ENCODE data around the gene CTSS.
"Not testable (repeated sequence)": the region's sequence is repeated elsewhere in the genome, so short reads cannot be mapped to it uniquely, and the experiment has no call there.

CTSS gene

DNA sequence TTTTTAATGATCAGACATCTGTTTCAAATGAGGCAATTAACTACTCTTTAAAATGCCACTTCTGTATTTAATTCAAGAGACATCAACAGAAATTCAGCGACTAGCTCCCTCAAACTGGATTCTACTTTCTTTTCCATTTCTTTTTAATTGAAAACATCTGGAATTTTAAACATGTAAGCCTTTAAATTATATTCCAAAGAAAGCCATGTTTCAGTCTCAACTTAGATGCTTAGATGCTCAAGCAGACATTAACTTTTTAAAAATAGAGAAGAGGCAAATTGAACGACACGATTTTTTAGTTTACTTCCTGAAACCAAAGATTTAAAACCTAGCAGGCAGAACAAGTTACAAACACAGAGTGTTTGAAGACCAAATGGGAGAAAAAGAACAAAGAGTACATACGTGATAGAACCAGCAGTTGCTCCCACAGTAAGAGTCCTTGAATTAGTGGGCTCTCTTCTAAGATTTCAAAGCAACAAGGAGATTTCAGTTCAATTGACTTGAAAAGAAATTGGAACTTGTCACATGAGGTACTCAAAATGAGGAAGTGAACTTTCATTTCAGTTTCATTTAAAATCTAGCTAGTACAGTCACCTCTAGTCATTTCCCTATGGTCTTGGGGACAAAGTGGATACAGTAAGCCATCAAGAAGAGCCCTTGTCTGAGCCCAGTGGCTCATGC, at the start of gene CTSS:
Gene CTSS (minus strand): TSS at position 483 of the 681 bp plus-strand sequence. CDS start 1,015 bp downstream, outside the sequence.
- no peak for DNase-seq (ENCODE audit: low read depth)

DNA sequence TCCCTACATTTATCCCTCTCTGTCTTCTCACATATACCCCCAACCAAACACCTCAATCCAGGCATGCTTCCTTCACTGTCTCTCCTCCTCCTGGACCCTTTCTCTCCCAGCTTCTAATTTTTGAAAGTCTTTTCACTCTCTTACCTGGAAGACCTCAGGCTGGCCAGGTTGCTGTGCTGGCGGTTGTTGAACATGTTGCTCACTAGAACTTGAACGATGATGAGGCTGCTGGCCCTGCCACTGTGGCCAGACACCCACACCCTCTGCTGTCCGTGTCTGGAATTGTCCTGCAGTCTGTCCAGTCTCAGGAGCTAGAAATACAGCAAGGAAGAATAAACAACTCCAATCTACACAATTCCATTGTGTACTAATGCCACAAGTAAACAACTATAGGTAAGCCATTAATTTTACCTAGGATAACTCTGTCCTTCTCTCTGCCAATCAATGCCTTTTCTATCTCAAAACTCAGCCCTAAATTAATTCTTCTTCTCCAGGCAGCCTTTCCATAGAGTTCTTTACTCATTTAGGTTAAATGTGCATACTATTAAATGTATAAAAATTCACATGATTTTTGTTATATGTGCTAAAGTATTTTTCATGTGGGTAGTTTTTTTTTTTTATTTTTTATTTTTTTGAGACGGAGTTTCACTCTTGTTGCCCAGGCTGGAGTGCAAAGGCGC, 47.6 kb upstream of the CTSS start:
- DNase-seq (ENCODE audit: low read depth) = peak; percentile 35

DNA sequence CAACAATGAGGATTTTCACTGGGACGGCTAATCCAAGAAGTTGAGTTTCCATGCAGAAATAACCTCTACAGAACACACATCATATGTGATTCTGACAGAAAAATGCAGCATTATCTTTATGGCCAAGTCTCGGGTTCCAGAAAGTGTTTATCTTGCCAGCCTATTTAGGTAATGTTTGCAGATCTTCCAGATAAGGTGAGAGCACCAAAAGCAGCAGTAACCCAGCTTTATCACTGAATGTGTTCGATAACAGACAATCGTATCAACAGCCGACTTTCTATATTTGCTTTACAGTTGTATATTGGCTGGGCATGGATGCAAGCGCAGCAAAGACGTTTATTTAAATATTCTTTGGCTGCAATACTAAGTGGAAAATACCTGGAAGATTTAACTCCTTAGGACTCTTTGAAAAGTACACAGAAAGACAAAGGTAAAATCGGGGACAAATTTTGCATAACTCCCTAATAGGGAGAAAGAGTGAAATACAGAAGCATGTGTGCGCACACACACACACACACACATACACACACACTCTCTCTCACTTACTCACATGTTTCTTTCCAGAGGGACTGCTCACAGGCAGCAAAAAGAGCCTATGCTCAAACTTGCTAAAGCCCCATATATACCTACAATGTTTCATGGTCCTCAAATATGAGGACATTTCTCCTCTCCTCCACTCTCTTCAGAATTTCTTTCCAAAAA, 45.5 kb upstream of the CTSS start:
- no peak for DNase-seq (ENCODE audit: low read depth)

DNA sequence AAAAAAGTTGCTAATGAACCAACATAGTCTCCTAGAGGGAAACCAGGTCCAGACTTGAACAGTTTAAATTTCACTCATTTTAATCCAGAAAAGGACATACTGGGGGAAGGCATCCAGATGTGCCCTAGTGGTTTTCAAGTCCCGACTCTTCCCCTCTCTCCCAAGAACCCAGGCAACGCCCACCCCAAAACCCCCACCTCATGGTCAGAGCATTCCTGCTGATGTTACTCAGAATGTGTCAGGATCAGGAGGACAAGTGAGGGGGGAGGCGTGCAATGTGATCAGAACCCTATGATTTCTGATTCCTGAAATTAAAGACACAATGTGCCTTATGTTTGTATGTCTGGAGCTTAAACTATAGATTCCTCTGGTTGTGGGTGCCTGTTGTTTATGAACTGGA, 44.1 kb upstream of the CTSS start:
- peak; percentile 61 for DNase-seq (ENCODE audit: low read depth)

DNA sequence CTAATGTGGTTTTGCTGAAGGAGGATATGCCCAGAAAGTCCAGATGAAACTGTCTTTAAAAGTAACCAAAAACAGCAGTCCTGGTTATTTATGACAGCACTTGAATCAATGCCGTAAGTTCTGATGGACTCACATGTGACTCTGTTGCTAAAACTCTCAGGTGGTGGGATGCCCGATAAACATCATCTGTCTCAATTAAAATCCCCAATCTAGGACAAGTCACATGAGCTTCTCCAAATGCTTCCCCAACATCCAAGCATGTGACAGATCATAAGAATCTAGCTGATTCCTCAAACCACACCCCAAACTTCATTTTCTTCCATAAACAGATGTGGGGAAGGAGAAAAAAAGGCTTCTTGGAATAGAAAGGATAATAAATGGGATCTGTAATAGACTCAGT, 43.3 kb upstream of the CTSS start:
- DNase-seq (ENCODE audit: low read depth) = peak; percentile 28

GRCh38 chr1:150808121-150808520, 42.5 kb upstream of the CTSS start, which contains the start of gene CTSK:
Gene CTSK, minus strand, starts transcription at chr1:150808260. Its CDS starts 1,455 bp downstream, at chr1:150806805.
- no peak for DNase-seq (ENCODE audit: low read depth)

- DNase-seq (ENCODE audit: low read depth) = no peak
These were observed 41.9 kb upstream of the CTSS start for GRCh38 chr1:150807249-150808023.

GRCh38 chr1:150805899-150806298, 40.3 kb upstream of the CTSS start:
- no peak for DNase-seq (ENCODE audit: low read depth)

DNA sequence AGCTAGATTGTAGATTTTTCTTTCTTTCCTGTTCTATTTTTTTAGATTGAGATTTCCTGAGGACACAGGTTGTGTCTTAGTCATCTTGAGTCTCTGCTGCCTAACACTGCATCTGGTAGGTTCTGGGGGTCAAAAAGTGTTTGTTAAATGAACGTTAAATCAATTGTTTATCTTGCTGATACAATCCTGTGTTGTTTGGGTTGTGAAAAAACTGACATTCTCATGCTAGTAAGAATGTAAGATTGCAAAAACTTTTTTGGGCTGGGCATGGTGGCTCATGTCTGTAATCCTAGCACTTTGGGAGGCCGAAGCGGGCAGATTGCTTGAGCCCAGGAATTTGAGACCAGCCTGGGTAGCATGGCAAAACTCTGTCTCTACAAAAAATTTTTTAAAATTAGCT, 39.1 kb upstream of the CTSS start:
- no peak for DNase-seq (ENCODE audit: low read depth)

DNA sequence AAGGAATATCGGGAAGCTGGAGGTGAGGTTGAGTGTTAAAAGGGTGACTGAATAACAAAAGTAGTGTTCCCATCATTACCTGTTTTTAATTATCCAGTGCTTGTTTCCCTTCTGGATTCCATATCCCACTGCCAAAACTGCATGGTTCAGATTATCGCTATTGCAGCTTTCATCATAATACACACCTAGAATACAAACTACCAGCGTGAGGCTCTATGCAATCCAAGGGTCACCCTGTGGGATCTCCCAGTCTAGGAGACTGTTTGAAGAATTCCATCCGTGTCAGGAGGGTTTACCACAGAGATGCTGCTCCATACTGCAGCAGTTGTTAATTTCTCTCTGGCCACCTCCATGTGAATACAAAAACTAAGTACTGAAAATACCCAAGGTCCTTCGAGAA, 33.5 kb upstream of the CTSS start:
- DNase-seq (ENCODE audit: low read depth) = no peak

DNA sequence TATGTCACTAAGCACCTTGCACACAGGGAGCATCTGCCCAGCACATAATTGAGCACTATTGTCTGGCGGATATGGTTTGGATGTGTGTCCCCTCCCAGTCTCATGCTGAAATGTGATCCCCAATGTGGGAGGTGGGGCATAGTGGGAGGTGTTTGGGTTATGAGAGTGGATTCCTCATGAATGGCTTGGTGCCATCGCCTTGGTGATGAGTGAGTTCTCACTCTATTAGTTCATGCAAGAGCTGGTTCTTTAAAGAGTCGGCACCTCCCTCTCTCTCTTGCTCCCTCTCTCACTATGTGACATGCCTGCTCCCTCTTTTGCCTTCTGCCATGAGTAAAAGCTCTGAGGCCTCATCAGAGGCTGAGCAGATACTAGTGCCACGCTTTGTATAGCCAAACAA, 32.9 kb upstream of the CTSS start:
- no peak for DNase-seq (ENCODE audit: low read depth)

DNA sequence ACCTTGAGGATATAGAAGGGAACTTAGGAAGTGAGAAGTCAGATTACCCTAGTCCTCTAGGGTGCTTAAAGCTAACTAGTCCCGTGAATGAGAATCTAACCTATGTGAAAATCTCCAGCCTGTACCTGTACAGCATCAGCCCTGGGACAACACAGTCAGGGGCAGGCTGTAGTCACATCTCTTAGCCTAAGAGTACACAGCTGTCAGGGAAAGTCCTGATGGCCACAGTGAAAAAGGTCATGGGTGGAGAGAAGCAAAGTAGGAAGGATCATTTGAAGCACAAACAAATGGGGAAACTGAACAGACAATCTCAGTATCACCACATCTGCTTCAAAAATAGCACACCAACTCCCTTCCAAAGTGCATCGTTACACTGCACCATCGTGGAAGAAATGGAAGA, 30.8 kb upstream of the CTSS start:
- DNase-seq (ENCODE audit: low read depth) = no peak

DNA sequence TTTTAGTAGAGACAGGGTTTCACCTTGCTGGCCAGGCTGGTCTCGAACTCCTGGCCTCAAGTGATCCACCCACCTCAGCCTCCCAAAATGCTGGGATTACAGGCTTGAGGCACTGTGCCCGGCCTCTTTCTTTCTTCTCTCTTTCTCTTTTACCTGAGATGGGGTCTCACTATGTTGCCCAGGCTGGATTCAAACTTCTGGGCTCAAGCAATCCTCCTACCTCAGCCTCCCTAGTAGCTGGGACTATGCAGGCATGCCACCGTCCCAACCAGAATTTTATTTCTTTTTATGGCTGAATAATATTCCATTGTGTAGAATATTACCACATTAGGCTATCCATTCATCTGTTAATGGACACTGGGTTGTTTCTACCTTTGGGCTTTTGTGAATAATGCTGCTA, 28.2 kb upstream of the CTSS start:
- DNase-seq (ENCODE audit: low read depth) = not testable (repeated sequence)

- DNase-seq (ENCODE audit: low read depth) = no peak
These were observed 27.6 kb upstream of the CTSS start for GRCh38 chr1:150793221-150793620.

GRCh38 chr1:150791585-150791984, 26.0 kb upstream of the CTSS start:
- no peak for DNase-seq (ENCODE audit: low read depth)

- DNase-seq (ENCODE audit: low read depth) = no peak
These were observed 23.8 kb upstream of the CTSS start for GRCh38 chr1:150789396-150789795.

GRCh38 chr1:150788946-150789345, 23.4 kb upstream of the CTSS start:
- no peak for DNase-seq (ENCODE audit: low read depth)

DNA sequence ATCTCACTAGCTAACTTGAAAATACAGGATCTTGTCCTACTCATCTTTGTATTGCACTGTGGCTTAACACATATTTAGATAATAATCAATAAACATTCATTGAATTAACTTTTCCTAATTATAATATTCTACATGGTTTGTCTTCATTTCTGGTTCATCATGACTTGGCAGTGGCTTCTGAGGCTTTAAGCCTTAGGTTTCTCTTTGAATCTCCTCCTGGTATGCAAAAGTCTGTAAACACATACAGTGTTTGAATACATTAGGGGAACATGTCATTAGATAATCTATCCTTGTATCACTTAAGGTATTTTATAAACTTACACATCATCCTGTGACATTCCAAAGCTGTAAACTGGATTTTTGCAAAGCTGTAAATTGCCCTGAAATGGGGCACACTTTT, 21.9 kb upstream of the CTSS start:
- DNase-seq (ENCODE audit: low read depth) = no peak

DNA sequence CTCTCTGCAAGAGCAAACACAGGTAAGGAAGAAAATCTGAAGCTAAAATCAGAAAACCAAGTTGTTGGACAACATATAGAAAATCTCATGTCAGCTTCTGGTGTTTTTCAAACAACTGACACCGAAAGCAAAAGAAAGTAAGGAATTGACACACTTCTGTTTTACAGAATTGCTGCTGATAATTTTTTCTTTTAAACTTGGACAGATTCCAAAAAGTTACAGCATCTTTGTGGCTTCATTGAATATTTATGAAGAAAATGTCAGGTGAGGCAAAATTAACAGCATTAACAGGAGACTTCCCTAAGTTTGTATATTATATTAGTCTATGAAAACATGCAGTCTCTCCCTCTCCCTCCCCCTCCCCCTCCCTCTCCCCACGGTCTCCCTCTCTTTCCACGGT, 14.9 kb upstream of the CTSS start:
- DNase-seq (ENCODE audit: low read depth) = no peak

DNA sequence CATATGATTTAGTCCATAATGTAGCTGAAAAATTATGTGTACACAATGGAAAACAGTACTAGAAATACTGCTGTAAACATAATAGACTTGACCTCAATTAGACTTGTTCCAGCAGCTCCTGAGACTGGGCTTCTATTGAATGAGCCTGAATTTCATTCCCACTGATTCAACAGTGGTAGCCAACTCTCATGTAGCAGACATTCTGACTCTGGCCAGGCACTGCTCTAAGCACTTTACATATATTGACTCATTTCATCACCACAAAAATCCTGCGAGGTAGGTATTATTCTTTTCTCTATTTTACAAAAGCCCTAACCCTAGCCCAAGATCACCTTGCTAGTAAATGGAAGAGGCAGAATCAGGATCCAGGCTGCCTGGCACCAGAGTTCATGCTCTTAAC, 12.8 kb upstream of the CTSS start:
- no peak for DNase-seq (ENCODE audit: low read depth)

DNA sequence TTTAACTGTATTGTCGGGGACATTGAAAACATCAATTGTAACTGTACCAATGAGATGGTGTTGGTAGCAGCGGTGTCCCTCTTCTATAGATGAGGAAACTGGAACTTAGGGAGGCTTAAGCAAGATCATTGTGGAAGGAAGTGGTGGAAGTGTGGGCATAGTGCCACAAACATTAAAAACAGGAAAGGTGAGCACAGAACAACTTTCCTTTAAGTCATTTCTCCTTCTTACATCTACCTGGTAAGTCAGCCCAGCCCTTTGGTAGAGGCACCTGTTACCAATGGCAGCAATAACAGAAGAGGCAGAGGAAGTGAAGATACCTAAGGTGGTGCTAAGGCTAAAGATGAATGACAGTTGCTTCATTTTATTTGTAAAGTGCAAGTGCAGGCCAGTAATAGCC, 12.0 kb upstream of the CTSS start:
- DNase-seq (ENCODE audit: low read depth) = no peak

DNA sequence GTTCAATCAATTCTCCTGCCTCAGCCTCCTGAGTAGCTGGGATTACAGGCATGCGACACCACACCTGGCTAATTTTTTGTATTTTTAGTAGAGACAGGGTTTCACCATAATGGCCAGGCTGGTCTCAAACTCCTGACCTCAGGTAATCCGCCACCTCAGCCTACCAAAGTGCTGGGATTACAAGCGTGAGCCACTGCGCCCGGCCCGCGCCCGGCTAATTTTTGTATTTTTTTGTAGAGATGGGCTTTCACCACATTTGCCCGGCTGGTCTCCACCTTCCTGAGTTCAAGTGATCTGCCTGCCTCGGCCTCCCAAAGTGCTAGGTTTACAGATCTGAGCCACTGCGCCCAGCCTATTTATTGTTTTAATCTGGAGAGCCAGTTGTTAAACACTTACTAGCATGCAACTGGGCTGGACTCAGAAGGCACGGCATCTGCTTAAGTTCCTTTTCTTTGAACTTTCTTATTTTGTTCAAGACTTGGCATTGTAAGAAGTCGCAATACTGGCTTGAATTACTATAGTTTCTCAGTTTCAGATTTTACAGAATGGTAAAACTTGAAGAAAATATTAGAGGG, 10.4 kb upstream of the CTSS start:
- not testable (repeated sequence) for DNase-seq (ENCODE audit: low read depth)
